SIG-M5 (cell line): Measurements from ENCODE around the gene OBP2A.
"Not testable (repeated sequence)": the region's sequence is repeated elsewhere in the genome, so short reads cannot be mapped to it uniquely, and the experiment has no call there.

Experiments
- DNase-seq: peaks from one replicate; lab custom pipeline; 2025; lab: John Stamatoyannopoulos, UW

Gene OBP2A, protein sequence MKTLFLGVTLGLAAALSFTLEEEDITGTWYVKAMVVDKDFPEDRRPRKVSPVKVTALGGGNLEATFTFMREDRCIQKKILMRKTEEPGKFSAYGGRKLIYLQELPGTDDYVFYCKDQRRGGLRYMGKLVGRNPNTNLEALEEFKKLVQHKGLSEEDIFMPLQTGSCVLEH

DNA sequence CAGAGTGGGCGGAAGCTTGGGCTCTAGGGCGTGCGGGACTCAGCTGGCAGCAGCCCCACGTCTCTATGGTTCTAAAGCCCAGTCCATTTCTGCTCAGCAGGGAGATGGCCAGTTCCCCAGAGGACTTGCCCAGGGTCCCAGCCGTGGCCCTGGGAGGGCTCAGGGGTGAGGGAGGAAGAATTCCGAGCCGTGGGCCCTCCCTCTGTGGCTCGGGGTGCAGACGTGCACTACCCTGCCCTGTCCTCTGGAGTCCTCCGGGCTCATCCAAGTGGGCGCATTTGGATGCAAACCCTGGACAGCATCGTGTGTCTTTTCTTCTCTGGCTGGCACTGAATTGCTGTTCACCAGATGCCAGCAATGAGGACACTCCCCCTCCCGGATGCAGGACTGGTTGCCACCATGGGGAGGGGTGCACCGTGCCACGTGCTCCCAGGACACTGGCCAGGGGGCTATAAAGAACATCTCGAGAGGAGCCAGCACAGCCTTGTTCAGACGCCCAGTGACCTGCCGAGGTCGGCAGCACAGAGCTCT is at the start of gene OBP2A:
TSS of gene OBP2A (plus strand) at position 481 of the 531 bp plus-strand sequence. CDS start 55 bp downstream, outside the sequence.
- DNase-seq = not testable (repeated sequence)

GRCh38 chr9:135498381-135499126 is 47.4 kb upstream of the OBP2A start:
- no peak for DNase-seq

GRCh38 chr9:135499326-135500070 is 46.4 kb upstream of the OBP2A start:
- DNase-seq = no peak

DNA sequence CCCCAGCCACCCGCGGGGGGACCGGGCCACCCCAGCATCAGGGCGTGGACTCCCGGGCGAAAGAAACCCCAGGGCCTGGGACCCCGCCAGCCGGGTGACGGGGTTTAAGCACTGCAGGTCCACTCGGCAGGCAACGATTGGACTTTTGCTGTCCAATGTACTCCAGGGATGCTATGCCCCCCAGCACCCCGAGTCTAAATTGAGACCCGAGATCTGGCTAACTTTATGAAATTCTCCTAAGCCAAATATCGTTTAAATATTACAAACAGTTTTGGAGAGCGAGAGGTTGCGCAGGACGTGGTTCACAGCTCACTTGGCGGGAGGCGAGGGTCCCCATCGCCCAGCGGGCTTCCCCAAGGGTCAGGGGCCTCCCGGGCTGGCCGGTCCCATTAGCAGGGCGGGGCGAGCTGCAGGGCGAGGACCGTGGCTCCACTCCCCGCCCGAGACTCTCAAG is 45.8 kb upstream of the OBP2A start:
- DNase-seq = no peak

DNA sequence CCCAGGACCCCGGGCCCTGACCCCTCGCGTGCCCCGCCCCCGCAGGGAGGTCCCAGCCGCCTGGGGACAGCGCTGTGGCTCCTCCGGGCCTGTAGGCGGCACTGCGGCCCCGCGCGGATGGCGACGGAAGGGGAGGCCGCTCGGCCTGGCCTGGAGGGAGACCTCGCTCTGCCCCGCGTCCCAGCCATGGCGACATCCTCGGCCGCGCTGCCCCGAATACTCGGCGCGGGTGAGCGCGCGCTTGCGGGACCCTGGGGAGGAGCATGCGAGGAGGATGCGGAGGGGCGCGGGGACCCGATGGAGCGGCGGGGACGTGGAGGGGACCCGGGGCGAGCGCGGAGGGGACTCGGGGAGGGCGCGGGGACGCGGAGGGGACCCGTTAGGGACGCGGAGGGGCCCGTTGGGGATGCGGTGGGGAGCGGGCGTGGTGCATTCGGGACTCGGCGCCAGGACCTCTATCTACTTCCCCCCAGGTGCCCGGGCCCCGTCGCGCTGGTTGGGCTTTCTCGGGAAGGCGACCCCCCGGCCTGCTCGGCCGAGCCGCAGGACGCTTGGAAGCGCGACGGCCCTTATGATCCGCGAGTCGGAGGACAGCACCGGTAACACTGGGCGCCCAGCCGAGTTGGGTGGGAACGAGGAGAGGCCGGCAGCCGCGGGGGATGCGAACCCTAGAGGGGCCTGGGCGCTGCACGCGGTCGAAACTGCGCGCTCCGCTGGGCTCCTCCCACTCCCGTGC is 45.2 kb upstream of the OBP2A start, which contains the start of gene MRPS2:
TSS of gene MRPS2 (plus strand) at position 158 of the 736 bp plus-strand sequence. CDS start at position 187, 29 bp downstream.
- no peak for DNase-seq

- DNase-seq = no peak
These were observed 44.4 kb upstream of the OBP2A start for GRCh38 chr9:135501261-135502167.

- DNase-seq = no peak
These were observed 43.6 kb upstream of the OBP2A start for GRCh38 chr9:135502168-135502872.

- DNase-seq = no peak
These were observed 43.0 kb upstream of the OBP2A start for GRCh38 chr9:135502873-135503321.

- no peak for DNase-seq
These were observed 42.3 kb upstream of the OBP2A start for GRCh38 chr9:135503371-135504261.

- no peak for DNase-seq
These were observed 41.4 kb upstream of the OBP2A start for GRCh38 chr9:135504262-135505243.

DNA sequence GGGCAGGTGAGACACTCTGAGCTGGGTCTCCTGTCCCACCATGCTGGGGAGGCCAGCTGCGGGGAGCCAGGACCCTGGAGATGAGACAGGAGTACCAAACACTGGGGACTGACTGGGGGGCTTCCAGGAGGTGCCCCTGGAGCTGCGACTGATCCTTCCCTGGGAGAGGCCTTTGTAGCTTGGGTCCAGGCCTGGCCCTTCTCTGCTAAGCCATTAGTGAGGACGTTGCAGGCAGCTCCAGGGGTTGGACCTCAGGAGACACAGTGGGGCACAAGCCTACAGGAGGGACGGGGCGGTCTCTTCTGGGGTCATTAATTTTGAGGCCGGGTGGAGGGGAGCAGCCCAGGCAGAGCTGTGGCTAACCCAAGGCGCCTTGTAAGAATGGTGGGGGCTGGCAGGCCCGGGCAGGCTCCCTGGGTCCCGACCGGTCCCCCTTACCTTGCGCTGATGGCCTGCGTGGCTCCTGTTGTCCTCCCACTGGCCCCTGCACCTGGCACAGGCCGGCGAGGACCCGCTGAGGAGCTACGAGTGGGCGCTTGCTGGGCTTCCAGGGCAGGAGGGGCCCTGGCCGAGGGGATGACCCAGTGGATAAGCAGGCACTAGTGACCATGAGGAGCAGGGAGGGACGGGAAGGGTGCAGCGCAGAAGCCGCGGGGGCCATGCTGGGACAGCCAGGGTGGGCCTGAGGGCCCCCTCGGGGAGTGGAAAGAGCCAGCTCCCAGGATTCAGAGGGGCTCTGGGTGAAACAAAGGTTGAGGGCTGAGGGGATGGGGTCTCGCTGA is 40.3 kb upstream of the OBP2A start:
- DNase-seq = no peak

DNA sequence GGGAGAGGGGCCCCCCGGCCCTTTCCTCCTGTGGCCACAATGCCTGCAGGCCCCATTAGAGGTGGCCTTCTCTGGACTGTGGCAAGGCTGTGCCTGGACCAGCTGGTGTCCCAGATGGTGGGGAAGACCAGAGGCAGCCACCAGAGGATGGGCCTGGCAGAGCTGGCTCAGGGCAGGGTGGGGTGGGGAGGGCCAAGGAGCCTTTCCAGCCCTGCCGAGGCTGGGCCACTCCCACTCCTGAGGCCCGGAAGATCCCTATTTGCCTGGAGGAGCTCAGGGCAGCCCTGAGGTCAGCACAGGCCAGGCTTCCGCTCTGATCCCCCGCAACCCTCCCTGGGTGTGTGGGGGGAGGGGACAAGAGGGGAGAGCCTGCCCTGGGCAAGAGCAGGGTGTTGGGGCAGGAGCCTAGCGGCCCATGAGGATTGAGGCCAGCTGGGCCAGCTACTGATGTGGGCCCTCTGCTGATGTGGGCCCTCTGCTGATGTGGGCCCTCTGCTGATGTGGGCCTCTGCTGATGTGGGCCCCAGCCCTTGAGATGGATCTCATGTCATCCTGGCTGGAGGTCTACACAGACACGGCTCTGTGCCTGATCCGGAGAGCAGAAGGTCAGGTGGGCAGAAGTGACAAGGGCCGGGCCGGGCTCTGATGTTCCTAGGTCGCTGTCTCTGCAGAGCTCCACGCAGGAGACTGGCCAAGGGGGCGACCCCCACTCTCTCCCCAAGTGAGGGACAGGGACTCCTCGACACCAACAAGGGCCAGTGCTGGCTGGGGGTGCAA is 39.4 kb upstream of the OBP2A start:
- no peak for DNase-seq

- no peak for DNase-seq
These were observed 38.6 kb upstream of the OBP2A start for GRCh38 chr9:135507104-135508035.

DNA sequence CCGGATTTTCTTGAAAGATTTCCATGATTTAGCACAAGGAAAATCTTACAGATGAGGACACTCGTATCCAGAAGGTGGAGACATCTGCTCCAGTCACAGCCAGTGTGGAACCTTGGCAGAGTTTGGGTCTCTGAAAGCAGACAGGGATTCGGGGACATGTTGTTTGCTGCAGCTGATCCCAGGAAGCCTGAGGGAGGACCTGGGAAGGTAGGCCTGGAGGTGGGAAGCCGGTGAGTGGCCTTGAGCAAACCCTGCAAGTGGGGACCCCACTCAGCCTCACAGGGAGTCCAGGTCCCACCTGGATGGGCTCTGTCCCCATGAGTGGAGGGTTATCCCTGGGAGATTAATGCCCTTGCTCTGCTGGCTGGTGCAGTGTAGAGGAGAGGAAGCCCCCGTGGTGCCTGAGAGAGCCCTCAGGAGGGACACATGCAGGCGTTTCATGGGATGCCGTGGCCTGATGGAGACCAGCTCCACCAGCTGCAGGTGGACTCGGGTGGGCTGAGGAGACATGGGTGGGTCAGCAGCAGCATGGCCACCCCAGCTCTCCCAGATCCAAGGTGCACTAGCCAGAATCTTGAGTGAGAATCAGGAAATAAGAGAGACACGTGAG is 37.6 kb upstream of the OBP2A start:
- DNase-seq = no peak

GRCh38 chr9:135509458-135509857 is 36.5 kb upstream of the OBP2A start:
- DNase-seq = no peak
